IMR-90 (cell line): ENCODE measurements around the gene GFY. TPM values are rescaled to one million over a fixed set of nuclear protein-coding genes. Genes with fewer than 3 reads are reported as not detected.
A peak's percentile ranks its signal among the peaks of the same experiment; 100 is the strongest.

Experiments used
- ATAC-seq: fragments of 200-7000 bp; cut with Tn5 transposase; 2 replicates; pipeline ENCODE4 v1.9.1; 2020; ENCODE audit warnings: low read depth, mild to moderate bottlenecking, moderate library complexity
- BruUV-seq: library from RNA; stranded (reverse); fragments of 400-500 nt; replicated peaks from 2 replicates; lab custom pipeline; 2021; lab: Mats Ljungman, UMichigan
- CTCF ChIA-PET: fragments of 300-600 bp; formaldehyde crosslinking; extraction: SDS; loops from one replicate; lab custom pipeline; 2021; ENCODE audit warnings: antibody characterized with exemption; lab: Yijun Ruan, JAX
- POLR2A ChIA-PET: fragments of 300-600 bp; sonication (Branson Sonifier 250); formaldehyde crosslinking; loops from one replicate; lab custom pipeline; 2022; ENCODE audit warnings: antibody characterized with exemption; ENCODE audit not compliant: unreplicated experiment; lab: Charles Lee
- DNase-seq: peaks from one replicate; pipeline ENCODE4 v3.0.0; 2013
- H2AFZ ChIP-seq: replicated peaks from 2 replicates; pipeline ENCODE3; 2013; ENCODE audit warnings: low read length, mild to moderate bottlenecking; ENCODE audit not compliant: poor library complexity
- H2AK5ac ChIP-seq: 2 replicates; pipeline ENCODE4 v1.6.1; 2013; ENCODE audit warnings: low read depth, low read length, inconsistent platforms
- H2AK9ac ChIP-seq: replicated peaks from 2 replicates; pipeline ENCODE3; 2013; ENCODE audit warnings: mild to moderate bottlenecking, low read depth, low read length, moderate library complexity; ENCODE audit not compliant: poor library complexity
- H2BK120ac ChIP-seq: 2 replicates; pipeline ENCODE4 v1.6.1; 2013; ENCODE audit warnings: low read depth, low read length, inconsistent platforms
- H2BK15ac ChIP-seq: 3 replicates; pipeline ENCODE4 v1.6.1; 2013; ENCODE audit warnings: low read depth, low read length, inconsistent platforms
- H2BK20ac ChIP-seq: 2 replicates; pipeline ENCODE4 v1.6.1; 2013; ENCODE audit warnings: low read depth, mild to moderate bottlenecking, inconsistent platforms, low read length, moderate library complexity
- H2BK5ac ChIP-seq: 2 replicates; pipeline ENCODE4 v1.6.1; 2013; ENCODE audit warnings: mild to moderate bottlenecking, low read depth, low read length, inconsistent platforms; ENCODE audit not compliant: poor library complexity, severe bottlenecking
- H3K14ac ChIP-seq: replicated peaks from 2 replicates; pipeline ENCODE4 v1.6.1; 2013; ENCODE audit warnings: low read depth, low read length, inconsistent platforms
- H3K18ac ChIP-seq: 2 replicates; pipeline ENCODE4 v1.6.1; 2013; ENCODE audit warnings: low read depth, low read length, control low read depth
- H3K23ac ChIP-seq: 2 replicates; pipeline ENCODE4 v1.6.1; 2013; ENCODE audit warnings: low read depth, low read length, inconsistent platforms
- H3K27ac ChIP-seq: 2 replicates; pipeline ENCODE4 v1.5.1; 2013; ENCODE audit warnings: mild to moderate bottlenecking, control low read depth, low read length; ENCODE audit not compliant: insufficient read depth
- H3K27me3 ChIP-seq: 2 replicates; pipeline ENCODE4 v1.6.1; 2013; ENCODE audit warnings: low read length; ENCODE audit not compliant: control insufficient read depth, insufficient read depth
- H3K36me3 ChIP-seq: 2 replicates; pipeline ENCODE4 v1.6.1; 2013; ENCODE audit warnings: low read length, mixed read lengths; ENCODE audit not compliant: control insufficient read depth, insufficient read depth
- H3K4ac ChIP-seq: 2 replicates; pipeline ENCODE4 v1.6.1; 2013; ENCODE audit warnings: low read depth, low read length, inconsistent platforms
- H3K4me1 ChIP-seq: 2 replicates; pipeline ENCODE4 v1.6.1; 2013; ENCODE audit warnings: low read length, mixed read lengths; ENCODE audit not compliant: control insufficient read depth, insufficient read depth
- H3K4me2 ChIP-seq: 2 replicates; pipeline ENCODE4 v1.6.1; 2013; ENCODE audit warnings: low read depth, mild to moderate bottlenecking, control low read depth, low read length, moderate library complexity
- H3K4me3 ChIP-seq: 2 replicates; pipeline ENCODE4 v1.5.1; 2013; ENCODE audit warnings: low read depth, mild to moderate bottlenecking, control low read depth, low read length, moderate library complexity; ENCODE audit not compliant: insufficient read depth
- H3K56ac ChIP-seq: 2 replicates; pipeline ENCODE4 v1.6.1; 2013; ENCODE audit warnings: low read length, inconsistent platforms; ENCODE audit not compliant: insufficient read depth; ENCODE audit errors: extremely low read depth
- H3K79me1 ChIP-seq, 2 experiments: 2 replicates each; pipeline ENCODE4 v1.6.1; 2013; ENCODE audit warnings: low read length in 2 of 2, inconsistent platforms in 1 of 2, low read depth in 1 of 2
- H3K9ac ChIP-seq: 2 replicates; pipeline ENCODE4 v1.6.1; 2013; ENCODE audit warnings: low read depth, low read length, control low read depth
- H3K9me1 ChIP-seq: 2 replicates; pipeline ENCODE4 v1.6.1; 2013; ENCODE audit warnings: low read length, inconsistent platforms; ENCODE audit not compliant: insufficient read depth
- H3K9me3 ChIP-seq: 2 replicates; pipeline ENCODE4 v1.6.1; 2013; ENCODE audit warnings: low read length; ENCODE audit not compliant: control insufficient read depth, insufficient read depth
- H4K20me1 ChIP-seq: 2 replicates; pipeline ENCODE4 v1.6.1; 2013; ENCODE audit warnings: low read length, inconsistent platforms; ENCODE audit not compliant: insufficient read depth
- H4K5ac ChIP-seq: 2 replicates; pipeline ENCODE4 v1.6.1; 2013; ENCODE audit warnings: mild to moderate bottlenecking, low read depth, low read length, control low read depth
- H4K8ac ChIP-seq, 2 experiments: 2 replicates each; pipeline ENCODE4 v1.6.1; 2013; ENCODE audit warnings: low read depth in 2 of 2, low read length in 2 of 2, control low read depth in 1 of 2, inconsistent platforms in 1 of 2
- H4K91ac ChIP-seq: 2 replicates; pipeline ENCODE4 v1.6.1; 2013; ENCODE audit warnings: low read depth, low read length, inconsistent platforms; ENCODE audit not compliant: insufficient read depth
- CTCF ChIP-seq: conservative IDR thresholded peaks from 2 replicates; pipeline ENCODE4 v1.5.1; 2012; ENCODE audit warnings: mild to moderate bottlenecking, low read depth, low read length, improper control_type of control experiment
- ELK1 ChIP-seq: fragments of 150-350 bp; IDR thresholded peaks from 2 replicates; pipeline ENCODE4 v1.6.1; 2016; ENCODE audit warnings: low read depth, mild to moderate bottlenecking, low read length, moderate library complexity, borderline replicate concordance
- FOS ChIP-seq: fragments of 150-350 bp; IDR thresholded peaks from 2 replicates; pipeline ENCODE4 v1.6.1; 2016; ENCODE audit warnings: low read depth, low read length
- MAFK ChIP-seq: IDR thresholded peaks from 2 replicates; pipeline ENCODE4 v1.6.1; 2012; ENCODE audit warnings: low read depth, low read length, improper control_type of control experiment
- MAZ ChIP-seq: IDR thresholded peaks from 2 replicates; pipeline ENCODE4 v1.6.1; 2012; ENCODE audit warnings: low read depth, mild to moderate bottlenecking, low read length, improper control_type of control experiment, moderate library complexity, borderline replicate concordance
- MXI1 ChIP-seq: IDR thresholded peaks from 2 replicates; pipeline ENCODE4 v1.6.1; 2012; ENCODE audit warnings: low read depth, mild to moderate bottlenecking, low read length, moderate library complexity, borderline replicate concordance
- POLR2A ChIP-seq: IDR thresholded peaks from 2 replicates; pipeline ENCODE4 v1.6.1; 2012; ENCODE audit warnings: mild to moderate bottlenecking, low read depth, low read length
- RAD21 ChIP-seq: IDR thresholded peaks from 2 replicates; pipeline ENCODE4 v1.6.1; 2012; ENCODE audit warnings: low read length, improper control_type of control experiment
- RCOR1 ChIP-seq: IDR thresholded peaks from 2 replicates; pipeline ENCODE4 v1.6.1; 2012; ENCODE audit warnings: mild to moderate bottlenecking, low read length, improper control_type of control experiment; ENCODE audit not compliant: insufficient replicate concordance
- SMC3 ChIP-seq: fragments of 150-350 bp; IDR thresholded peaks from 2 replicates; pipeline ENCODE4 v1.6.1; 2016; ENCODE audit warnings: low read depth, mild to moderate bottlenecking, antibody characterized with exemption, low read length, moderate library complexity
- USF2 ChIP-seq: fragments of 150-350 bp; IDR thresholded peaks from 2 replicates; pipeline ENCODE4 v1.6.1; 2017; ENCODE audit warnings: mild to moderate bottlenecking, antibody characterized with exemption, low read length, low read depth
- WGBS, 2 experiments: methylation state at CpG; one replicate each; pipeline versions ENCODE4 v1.1.5 to v1.1.7; 2013; ENCODE audit warnings: missing lambda C conversion rate in 2 of 2; ENCODE audit not compliant: insufficient read length in 1 of 2; ENCODE audit errors: extremely low coverage in 2 of 2; 5-methylcytosine and 5-hydroxymethylcytosine counted together
- dilution Hi-C: fragments of 300-500 bp; cut with HindIII; formaldehyde crosslinking; loops from one replicate; pipeline ENCODE4 v1.14.3; 2018; ENCODE audit warnings: low sequenced_read_pairs; ENCODE audit not compliant: unreplicated experiment
- in situ Hi-C: fragments of 300-500 bp; cut with MboI; formaldehyde crosslinking; loops from 3 replicates; pipeline ENCODE4 v1.14.3; 2019; ENCODE audit warnings: low sequenced_read_pairs, inconsistent platforms, mixed read lengths
- intact Hi-C: fragments of 100-400 bp; cut with micrococcal nuclease; formaldehyde crosslinking; loops from 2 replicates; pipeline ENCODE4 v1.10.0; 2022
- polyA plus RNA-seq, 3 experiments: library from polyadenylated mRNA; depleted of rRNA; stranded (reverse); fragments of >200 nt; gene quantifications; 2 replicates each; pipeline ENCODE4 v1.2.3, GENCODE V29; 2012; ENCODE audit warnings: low replicate concordance in 1 of 3
- total RNA-seq: library from RNA; depleted of rRNA; stranded (reverse); fragments of >200 nt; gene quantifications from 2 replicates; pipeline ENCODE4 v1.2.3, GENCODE V29; 2012

GFY gene
- total and polyA plus RNA-seq, 2 of the 4 experiments (the other 2 are of a cell fraction), result not detected

- ChIA-PET POLR2A (no interaction called here), CTCF (interaction anchor here (0.6 to 1.4 kb wide), 6 partner anchors 17 to 180 kb away, joined by 3 to 5 read pairs (median 4); no protein-coding TSS in a partner anchor)
- Histone ChIP-seq H2BK20ac (no peak overlapping the region), H3K4me2 (no peak overlapping the region), H4K91ac (no peak overlapping the region), H3K9ac (no peak overlapping the region), H2BK15ac (no peak overlapping the region), H3K27ac (no peak overlapping the region), H3K27me3 (peaks cover 46% of the 10 kb centered on the region), H2AK5ac (no peak overlapping the region; the same call in 1 of the 2 replicates), H3K36me3 (no peaks in the 10 kb centered on the region), H4K20me1 (no peaks in the 10 kb centered on the region), H2BK5ac (no peak overlapping the region), H2AFZ (peak overlapping the region; percentile 76), H4K5ac (no peak overlapping the region), H3K14ac (no peak overlapping the region), H3K9me1 (no peaks in the 10 kb centered on the region), H4K8ac (no peak overlapping the region), H3K4ac (no peak overlapping the region), H2AK9ac (peak overlapping the region; percentile 37), H3K23ac (no peak overlapping the region), H3K4me3 (no peak overlapping the region), H2BK120ac (no peak overlapping the region), H3K9me3 (no peaks in the 10 kb centered on the region), H3K18ac (no peak overlapping the region), H3K4me1 (no peaks in the 10 kb centered on the region), H3K56ac (no peak overlapping the region), H3K79me1 (no peaks in the 10 kb centered on the region)
- intact Hi-C loops, result loop anchor here (1.0 kb wide), 1 partner anchor 52 kb away; no protein-coding TSS in a partner anchor
- 45% methylated on average over 4 of the region's 14 CpGs; no CpG with 5 or more reads in 1 of the 2 experiments for WGBS, 2 experiments
- in situ Hi-C loops, result loop anchor here (10.0 kb wide), 1 partner anchor 53 kb away; the partner anchor contains the start of gene SLC17A7
- peak; percentile 60 for DNase-seq
- ATAC-seq, result peak; percentile 97
- no TSS peak for BruUV-seq
- TF ChIP-seq RAD21 (peak; percentile 92), MAFK (no peak), ELK1 (no peak), USF2 (no peak), MXI1 (no peak), POLR2A (no peak), SMC3 (peak; percentile 77), MAZ (no peak), CTCF (peak; percentile 87), RCOR1 (no peak), FOS (no peak)
- dilution Hi-C loops, result no loop called here
Measured at GRCh38 chr19:49391581-49392399, 33.4 kb upstream of the GFY start.
